TTC549 (cell line): ENCODE data around the gene CLDN16.

Source experiments
- FAIRE-seq: peaks from 2 replicates; lab custom pipeline; 2012; peaks lifted over from hg19 to GRCh38; lab: Jason Lieb, UNC

The CLDN16 gene

DNA sequence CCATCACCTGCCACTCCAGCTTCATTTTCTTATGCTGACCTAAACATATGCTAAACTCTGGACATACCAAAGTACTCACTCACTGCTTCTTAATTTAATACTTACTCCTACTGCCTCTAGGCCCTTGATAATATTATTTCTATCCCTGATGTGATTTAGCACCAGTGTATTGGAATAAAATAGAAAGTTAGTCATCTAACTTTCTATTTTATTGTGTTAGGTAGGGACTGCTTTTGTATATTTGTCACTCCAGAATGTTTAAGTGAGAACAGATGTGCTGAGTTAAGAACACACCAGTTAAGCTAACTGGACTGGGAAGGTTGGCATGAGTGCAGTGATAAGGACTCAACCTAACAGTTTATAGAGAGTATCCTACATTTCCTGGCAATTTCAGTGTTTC lies 6.5 kb upstream of the CLDN16 start:
- FAIRE-seq: no peak

DNA sequence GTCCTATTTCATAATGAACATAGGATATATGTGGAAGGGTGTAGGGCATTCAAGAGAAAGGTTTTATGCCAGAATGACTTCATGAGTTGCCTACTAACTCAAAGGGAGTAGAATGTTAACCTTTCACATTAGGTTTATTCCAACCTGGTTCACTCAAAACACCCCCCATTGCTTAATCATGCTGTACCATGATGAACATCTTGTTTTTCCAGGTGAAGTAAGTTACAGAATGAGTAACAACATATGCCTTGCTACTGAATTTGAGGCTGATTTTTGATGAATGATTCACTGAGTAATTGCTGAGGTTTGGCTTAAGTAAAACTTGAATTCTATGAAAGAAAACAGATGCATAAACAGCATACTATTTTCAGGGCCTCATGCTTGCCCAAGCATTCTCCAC lies 5.9 kb upstream of the CLDN16 start:
- no peak for FAIRE-seq

DNA sequence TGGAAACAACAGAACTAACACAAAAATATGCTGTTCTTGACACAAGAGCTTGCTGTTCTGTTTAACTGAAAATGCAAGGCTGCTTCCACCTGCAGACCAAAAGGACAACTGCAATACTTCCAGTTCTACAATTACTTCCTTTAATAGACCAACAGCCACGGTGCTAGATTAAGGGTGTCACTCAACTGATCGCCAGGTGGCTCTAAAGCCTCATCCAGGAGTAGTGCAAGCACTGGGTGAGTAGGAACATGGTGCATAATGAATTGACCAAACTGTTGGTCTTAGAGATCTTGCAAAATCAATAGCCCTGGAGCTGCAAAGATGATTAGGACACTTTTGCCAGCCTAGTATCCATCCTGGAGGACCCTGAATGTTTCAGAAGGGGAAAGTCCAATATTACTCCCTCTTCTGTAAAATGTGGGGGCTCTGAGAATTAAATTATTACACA lies 3.6 kb upstream of the CLDN16 start:
- no peak for FAIRE-seq

DNA sequence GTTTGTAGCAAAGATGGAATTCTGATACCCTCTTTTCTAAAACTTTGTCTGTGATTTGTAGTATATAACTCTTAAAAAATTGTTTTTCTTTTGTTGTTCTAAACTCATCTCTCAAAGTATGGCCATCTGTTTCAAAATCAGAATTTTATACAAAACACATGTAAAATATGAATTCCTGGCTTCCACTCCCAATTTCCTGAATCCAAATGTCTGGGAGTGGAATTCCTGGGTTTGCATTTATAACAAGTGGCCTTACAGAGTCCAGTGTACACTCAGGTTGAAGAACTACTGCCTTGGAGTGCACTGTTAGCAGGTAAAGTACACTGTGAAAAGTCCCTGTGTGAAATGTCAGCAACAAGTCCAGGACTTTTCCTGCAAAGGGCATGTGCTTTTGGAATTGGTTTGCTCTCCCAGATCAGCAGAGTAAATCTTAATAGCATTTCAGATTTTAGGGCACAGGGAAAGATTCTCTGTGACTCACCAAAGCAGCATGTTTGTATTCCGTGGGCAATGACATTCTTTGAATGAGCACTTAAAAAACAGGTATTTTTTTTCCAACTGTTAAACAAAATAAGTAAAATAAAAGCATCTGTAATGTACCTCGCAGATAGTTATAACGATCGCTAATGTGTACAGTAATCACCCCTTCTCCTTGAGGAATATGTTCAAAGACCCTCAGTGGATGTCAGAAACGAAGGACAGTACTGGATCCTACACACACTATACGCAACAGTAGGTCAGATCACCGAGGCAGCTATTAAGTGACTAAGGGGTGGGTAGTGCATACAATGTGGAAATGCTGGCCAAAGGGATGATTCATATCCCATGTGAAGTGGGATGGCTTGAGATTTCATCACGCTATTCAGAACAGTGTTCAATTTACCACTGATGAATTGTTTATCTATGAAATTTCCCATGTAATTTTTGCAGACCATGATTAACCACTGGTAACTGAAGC lies 2.0 kb upstream of the CLDN16 start:
- FAIRE-seq: no peak

DNA sequence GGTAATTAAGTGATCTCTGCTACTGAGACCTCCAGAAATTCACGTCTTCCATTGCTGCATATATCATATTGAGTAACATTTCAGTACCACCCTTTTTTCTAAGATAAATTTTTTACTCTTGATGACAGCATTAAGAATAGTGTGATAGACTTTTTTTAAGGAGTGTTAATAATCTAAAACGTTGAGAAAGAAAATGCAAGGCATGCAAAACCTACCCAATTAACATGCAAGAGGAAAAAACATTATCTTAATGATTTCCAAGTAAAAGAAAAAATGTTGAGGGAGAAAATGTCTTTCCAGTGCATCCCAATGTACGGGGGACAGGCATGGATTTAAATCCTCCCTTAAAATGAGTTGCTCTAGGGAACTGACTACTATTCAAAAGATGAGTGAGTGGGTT lies 740 bp downstream of the CLDN16 start:
- no peak for FAIRE-seq

DNA sequence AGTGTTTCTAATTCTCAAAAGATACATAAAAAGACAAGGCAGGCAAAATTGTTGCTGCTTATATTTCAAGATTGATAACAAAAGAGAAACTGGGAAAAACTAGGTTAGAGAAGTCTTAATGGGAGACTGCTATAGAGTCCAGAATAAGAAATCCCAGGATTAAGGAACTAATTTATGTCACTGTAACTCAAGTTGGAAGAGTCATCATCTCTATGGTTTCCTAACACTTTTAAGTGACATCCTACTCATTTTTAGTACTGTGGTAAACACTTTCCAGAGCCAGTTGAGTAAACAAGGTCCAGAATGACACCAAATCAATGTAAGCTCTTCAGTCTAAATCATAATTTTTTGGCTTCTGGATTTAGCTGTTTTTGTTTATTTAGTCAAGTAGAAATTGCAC lies 8.0 kb downstream of the CLDN16 start:
- no peak for FAIRE-seq

DNA sequence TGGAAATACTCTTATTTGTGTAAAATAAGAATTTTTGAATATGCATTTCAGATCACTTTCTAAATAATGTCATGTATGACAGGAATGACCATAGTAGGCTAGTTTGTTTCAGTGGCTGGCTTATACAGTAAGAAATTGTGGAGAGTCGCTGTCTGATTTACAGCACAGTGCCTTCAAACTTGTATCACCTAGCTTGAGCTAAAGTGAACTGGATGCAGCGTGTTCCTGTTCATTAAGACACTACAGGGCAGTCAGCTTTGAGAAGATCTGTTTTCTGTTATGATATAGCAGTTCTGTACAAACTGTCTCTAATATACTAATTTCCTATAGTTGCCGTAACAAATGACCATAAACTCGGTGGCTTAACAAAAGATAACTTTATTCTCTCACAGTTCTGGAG lies 9.9 kb downstream of the CLDN16 start:
- no peak for FAIRE-seq

DNA sequence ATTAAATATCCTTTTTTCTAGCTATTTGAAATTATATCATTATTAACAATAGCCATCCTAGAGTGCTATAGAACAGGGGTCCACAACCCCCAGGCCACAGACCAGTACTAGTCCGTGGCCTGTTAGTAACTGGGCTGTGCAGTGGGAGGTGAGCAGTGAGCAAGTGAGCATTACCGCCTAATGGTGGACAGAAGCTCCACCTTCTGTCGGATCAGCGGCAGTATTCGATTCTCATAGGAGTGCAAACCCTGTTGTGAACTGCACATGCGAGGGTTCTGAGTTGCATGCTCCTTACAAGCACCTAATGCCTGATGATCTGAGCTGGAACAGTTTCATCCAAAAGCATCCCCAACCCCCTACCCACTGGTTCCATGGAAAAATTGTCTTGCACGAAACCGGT lies 11.7 kb downstream of the CLDN16 start:
- no peak for FAIRE-seq

DNA sequence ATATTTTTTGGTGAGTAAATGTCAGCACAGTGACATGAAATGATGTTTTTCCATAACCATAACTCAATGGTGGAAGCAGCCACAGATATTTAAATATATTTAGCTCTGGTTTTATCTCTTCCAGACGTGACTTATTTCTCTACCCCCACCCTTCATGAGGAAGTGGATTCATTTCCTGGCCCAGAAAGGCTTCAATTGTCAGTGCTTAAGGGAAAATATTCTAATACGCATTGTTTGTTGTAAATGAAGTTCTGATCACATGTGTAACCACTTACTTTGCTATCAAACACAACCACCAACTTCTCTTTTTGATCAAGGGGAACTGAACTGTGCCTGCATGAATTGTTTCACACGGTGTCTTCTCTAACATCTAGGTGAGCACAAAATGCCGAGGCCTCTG lies 14.0 kb downstream of the CLDN16 start:
- no peak for FAIRE-seq

DNA sequence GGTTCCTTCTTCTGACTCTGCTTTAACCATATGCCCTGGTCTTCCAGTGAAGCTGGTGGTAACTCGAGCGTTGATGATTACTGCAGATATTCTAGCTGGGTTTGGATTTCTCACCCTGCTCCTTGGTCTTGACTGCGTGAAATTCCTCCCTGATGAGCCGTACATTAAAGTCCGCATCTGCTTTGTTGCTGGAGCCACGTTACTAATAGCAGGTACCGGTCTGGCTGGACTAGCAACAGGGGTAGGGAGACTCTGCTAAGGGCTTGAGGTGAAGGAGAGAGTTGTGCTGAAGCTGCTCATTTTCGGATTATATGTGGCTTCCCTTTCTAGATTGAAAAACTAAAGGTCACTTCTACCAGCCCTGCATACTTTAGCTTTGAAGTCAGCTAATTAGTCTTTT lies 16.8 kb downstream of the CLDN16 start:
- FAIRE-seq: no peak

DNA sequence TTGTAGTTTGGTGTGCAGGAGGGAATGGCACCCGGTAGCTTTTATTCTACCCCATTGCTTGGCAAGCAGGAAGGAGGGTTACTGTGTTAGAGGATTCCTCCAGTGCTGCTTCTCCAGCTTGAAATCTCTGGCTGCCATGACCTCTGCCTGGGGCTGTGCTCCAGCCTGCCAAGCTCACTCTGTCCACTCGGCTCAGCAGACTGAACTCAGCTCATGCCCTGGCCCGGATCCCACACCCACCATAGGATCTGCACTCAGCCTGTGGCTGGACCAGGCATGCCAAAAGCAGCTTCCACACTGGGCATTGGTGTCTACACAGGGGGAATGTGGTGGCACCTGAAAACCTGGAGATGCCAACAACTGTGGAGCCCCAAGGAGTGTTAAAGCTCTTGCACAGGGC lies 26.3 kb downstream of the CLDN16 start:
- FAIRE-seq: no peak

DNA sequence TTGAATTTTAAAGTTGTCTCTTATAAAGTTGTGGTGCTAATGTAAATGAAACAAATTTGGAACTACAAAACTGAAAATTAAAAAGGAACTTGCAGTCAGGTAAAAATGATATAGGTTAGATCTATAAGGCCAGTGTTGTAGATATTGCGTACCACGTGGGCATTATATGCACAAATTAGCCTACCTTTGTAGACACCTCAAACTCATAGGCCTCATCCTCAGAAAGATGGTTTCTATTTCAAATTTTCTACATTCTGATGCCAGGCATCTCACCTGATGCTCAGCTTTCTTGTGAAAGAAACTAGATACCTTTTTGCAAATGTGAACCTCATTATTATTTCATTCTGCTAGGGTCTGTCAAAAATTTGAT lies 36.1 kb downstream of the CLDN16 start:
- no peak for FAIRE-seq

DNA sequence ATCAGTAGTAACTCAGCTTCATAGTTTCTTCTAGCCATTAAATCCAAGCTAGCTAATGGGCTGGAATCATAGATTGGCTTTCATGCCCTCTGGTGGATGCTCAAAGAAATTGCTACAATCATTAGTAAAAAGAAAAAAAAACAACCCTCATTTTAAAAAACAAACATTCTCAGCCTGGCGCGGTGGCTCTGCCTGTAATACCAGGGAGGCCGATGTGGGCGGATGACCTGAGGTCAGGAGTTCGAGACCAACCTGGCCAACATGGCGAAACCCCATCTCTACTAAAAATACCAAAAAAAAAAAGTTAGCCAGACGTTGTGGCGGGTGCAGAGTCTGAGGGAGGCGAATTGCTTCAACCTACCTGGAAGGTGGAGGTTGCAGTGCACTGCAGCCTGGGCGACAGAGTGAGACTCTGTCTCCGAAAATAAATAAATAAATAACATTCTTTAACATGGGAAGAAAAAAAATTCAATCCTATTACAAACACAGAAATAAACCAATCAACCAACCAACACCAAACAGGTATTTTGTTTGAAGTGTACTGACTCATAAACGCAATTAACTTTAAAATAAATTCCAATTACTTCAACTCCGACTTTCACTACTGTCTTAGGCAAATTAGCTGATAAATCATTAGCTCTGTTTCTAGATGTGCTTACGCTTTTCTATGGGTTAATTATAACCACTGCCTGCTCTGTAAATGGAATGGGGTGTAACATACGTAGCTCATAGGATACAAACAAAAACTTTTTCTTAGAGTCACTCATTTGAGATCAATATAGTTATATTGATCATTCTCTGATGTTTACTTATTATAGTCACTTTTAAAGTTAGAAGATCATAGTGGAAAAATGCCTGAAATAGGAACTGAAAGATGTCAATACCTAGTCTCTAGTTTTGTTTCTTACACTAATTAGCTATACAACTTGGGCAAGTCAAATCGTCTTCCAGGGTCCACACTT lies 36.8 kb downstream of the CLDN16 start:
- no peak for FAIRE-seq

DNA sequence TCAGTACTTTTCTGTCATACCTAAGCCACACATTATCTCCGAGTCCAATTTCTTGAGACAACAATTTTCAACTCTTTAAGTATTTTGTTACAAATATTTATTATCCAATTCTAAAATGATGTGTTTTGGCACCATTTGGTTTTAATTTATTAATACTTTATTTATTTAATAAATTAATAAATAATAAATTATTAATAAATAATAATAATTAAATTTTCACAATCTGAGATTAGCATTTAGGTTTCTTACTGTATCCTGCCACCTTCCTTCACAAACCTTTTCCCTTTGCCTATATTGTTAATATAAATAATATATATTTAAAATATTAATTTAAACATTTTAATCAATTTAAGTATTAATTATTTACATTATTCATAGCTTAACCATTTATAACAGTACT lies 37.9 kb downstream of the CLDN16 start:
- FAIRE-seq: peak; percentile 68

DNA sequence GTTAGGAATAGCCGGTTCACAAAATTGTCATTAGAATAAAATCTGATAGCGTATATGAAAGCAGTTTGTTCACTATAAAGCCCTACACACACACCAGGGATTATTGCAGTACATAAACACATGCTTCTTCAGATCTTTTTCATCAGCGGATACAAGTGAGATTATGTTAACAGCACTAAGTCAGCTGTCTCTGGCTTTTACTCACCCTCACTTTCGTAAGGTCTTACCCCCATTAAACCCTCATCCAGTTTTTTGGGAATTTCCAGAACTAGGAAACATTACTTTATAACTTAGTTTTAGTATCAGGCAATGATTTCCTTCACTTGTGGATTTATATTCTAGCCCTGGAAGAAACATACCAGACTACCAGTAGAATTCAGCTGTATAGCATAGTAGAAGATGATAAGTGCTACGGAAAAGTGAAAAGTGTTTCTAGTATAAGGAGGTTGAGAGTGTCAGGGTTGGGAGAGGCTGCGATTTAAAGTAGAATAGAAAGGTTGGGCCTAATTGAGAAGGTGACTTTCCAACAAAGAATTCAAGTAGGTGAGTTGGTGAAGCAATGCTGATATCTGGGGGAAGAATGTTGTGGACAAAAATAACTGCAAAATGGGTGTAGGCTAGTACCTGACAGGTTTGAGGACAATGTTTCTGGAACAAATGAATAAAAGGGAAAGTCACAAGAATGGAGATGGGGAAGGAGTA lies 39.0 kb downstream of the CLDN16 start:
- FAIRE-seq: no peak

DNA sequence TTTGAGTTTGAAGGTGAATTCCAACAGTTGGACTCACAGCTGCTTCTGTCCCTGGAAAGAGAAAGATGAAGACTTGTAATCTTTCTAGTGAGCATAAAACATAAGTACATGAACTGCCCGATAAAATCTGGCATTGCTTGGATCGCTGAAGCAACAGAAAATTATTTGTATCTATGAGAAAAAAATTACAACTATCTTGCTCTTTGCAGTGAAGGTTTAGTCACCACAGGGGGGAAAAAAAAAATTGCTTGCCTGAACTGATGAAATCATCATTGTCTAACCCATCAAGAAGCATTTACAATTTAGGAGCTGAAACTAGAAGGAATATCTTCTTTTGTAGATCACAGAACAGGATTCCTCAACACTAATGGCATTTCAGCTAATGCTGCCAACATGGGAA lies 41.7 kb downstream of the CLDN16 start:
- FAIRE-seq: no peak

DNA sequence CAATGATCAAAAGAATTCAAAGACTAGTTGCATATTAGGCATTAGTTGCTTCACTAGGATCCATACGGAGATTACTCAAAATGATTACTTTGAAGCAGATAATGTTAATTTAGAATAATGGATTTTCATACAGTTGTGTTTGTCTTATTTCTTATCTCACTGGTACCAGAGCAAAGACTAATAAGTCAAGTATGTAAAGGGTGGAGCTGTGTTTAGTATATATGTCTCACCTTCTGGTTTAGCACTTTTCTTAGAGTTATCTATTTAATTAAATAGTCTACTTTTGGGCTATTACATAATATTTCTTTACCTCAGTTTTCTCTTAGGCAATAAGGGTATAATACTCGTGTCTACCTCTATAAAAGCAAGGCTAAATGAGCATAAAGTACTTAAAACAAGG lies 42.9 kb downstream of the CLDN16 start:
- FAIRE-seq: no peak

DNA sequence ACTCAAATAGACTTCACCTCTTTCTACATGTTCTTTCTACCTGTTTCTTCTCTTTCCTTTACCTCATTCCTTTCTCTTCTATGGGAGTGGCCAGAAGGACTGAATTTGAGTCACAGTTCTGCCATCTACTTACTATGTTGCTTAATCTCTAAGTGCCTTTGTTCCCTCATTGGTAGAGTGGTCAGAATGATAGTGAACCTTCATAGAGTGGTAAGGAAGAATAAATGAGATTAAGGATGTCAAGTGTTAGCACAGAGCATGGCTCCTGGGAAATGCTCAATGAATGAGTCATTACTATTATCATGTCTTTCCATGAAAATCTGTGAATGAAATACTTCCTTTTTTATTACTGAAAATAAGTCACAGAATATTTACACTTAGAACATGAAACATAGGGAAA lies 44.3 kb downstream of the CLDN16 start:
- no peak for FAIRE-seq

DNA sequence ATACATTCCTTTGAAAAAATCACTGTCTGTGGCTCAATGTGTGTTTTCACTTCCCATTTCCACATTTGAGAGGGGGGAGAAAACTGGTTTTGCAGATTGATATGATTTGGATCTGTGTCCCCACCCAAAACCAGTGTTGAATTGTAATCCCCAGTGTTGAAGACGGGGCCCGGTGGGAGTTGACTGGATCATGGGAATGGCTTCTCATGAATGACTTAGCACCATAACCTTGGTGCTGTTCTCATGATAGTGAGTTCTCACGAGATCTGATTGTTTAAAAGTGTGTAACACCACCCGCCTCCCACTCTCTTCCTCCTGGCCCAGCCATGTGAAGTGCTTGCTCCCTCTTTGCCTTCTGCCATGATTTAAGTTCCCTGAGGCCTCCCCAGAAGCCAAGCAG lies 45.7 kb downstream of the CLDN16 start:
- FAIRE-seq: no peak

DNA sequence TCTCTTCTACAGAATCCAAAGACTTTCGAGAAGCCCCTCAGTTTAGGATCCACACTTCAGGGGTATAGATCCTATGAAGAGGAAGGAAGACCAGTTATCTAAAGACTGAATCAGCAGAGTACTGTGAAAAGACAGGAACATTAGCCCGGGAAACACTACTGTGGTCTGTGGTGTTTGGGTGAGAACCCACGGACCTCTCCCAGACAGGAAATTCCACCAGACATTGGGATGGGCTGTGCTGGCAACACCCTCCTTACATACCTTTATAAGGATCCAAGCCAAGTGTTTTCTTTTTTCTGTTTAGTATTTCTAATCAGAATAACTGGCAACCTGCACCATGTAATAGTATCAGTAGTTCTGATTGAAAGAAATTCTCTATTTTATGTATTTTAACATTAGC lies 47.7 kb downstream of the CLDN16 start:
- no peak for FAIRE-seq

DNA sequence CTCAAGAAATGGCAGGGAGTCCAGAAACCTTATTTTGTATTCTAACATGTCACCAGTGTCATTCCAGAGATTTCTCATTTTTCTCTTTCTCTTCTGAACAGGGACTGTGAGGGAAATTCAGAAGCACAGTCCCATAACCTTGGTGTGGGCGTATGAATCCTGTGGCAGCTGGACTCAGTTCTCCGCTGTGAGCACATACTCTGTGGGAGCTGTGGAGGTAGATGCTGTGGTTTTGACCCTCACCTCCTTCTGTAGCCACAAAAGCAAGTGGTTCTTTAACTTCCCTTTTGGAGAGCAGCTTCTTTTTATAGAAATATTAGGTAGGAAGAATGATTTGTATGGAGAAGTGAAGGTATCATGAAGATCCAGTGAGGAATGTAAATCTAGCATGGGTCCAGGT lies 48.4 kb downstream of the CLDN16 start:
- no peak for FAIRE-seq

DNA sequence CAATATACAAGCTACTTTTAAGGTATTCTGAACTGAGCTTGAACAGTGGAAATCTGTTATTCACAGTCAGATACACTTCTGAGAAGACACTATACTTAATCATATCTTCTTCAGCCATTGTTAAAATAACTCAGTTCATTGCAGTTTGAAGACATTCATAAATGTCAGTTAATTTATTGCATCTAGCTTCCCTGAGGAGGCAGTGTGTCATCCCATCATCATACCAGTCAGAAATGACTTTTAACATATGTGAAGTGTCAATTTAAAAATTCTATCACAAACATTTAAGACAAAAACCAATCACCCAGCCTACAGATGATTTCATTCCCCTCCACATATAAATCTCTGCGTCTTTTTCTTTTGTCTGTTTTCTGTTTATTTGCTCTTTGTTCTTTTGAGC lies 54.3 kb downstream of the CLDN16 start:
- no peak for FAIRE-seq

DNA sequence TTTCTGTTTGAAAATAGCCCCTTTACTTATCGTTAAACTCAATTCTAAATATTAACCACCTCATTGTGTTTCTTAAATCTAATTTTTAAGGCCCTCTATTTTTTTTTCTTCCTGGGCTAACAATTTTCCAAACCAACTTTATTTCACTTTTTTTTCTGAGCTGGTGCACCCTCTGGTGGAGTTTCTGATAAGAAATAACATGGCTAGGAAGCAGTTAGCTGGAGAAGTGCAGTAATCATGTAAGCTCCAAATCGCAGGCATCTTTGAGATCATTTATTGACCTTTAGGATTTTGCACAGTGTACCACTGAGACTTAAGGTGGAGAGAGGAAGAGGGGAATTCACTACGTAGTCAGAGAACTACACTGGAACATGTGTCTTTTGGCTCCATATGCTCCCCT lies 55.3 kb downstream of the CLDN16 start:
- no peak for FAIRE-seq
